HFFc6 (cell line): ENCODE data around the gene KDR. TPM values are rescaled to one million over a fixed set of nuclear protein-coding genes. Genes with fewer than 3 reads are reported as not detected.

Experiments
- DNase-seq: peaks from one replicate; pipeline ENCODE4 v3.0.0-alpha.2; 2018
- H3K27ac Mint-ChIP-seq: 2 replicates; pipeline ENCODE4 v1.8.0; 2020; ENCODE audit warnings: mild to moderate bottlenecking, mixed read lengths
- H3K27me3 Mint-ChIP-seq: 2 replicates; pipeline ENCODE4 v1.8.0; 2021; ENCODE audit warnings: mild to moderate bottlenecking, moderate library complexity, mixed read lengths; ENCODE audit not compliant: insufficient read depth
- H3K36me3 Mint-ChIP-seq: 2 replicates; pipeline ENCODE4 v1.8.0; 2021; ENCODE audit warnings: low read depth, mixed read lengths
- H3K4me1 Mint-ChIP-seq: 2 replicates; pipeline ENCODE4 v1.8.0; 2020; ENCODE audit warnings: low read depth, mixed read lengths
- H3K4me3 Mint-ChIP-seq: 2 replicates; pipeline ENCODE4 v1.8.0; 2020; ENCODE audit warnings: mild to moderate bottlenecking, moderate library complexity, mixed read lengths
- H3K9me3 Mint-ChIP-seq: 2 replicates; pipeline ENCODE4 v1.8.0; 2020; ENCODE audit warnings: mild to moderate bottlenecking, mixed read lengths
- CTCF ChIP-seq: fragments of 200-600 bp; sonication (generic); IDR thresholded peaks from 2 replicates; pipeline ENCODE4 v1.5.0; 2021; ENCODE audit warnings: antibody characterized with exemption, mild to moderate bottlenecking
- total RNA-seq, 6 experiments: library from RNA; stranded (reverse); fragmentation: NEBNext Ultra II Directional; extraction: Animal tissue kit (Norgen Biotek cat#: 25700); gene quantifications; 2 replicates in 1 of 6; 3 replicates in 5 of 6; pipeline ENCODE4 v1.2.3, GENCODE V29; 2021

Gene KDR
- total RNA-seq, 6 experiments from 2014 or later, result not detected

- no peaks in the 10 kb centered on the region for H3K9me3 Mint-ChIP-seq
- no peak for TF ChIP-seq CTCF
- no peak overlapping the region for H3K27ac Mint-ChIP-seq
- DNase-seq, result no peak
- H3K4me3 Mint-ChIP-seq, result no peak overlapping the region
- H3K27me3 Mint-ChIP-seq, result peaks cover 10% of the 10 kb centered on the region; the same call in 1 of the 2 replicates
- no peaks in the 10 kb centered on the region for H3K36me3 Mint-ChIP-seq
- H3K4me1 Mint-ChIP-seq, result no peaks in the 10 kb centered on the region
Measured at GRCh38 chr4:55154933-55155332, 29.5 kb upstream of the KDR start.

GRCh38 chr4:55154290-55154880 is 29.0 kb upstream of the KDR start:
- no peak for TF ChIP-seq CTCF
- H3K9me3 Mint-ChIP-seq, result no peaks in the 10 kb centered on the region
- no peak overlapping the region for H3K4me3 Mint-ChIP-seq
- no peaks in the 10 kb centered on the region for H3K36me3 Mint-ChIP-seq
- no peak for DNase-seq
- no peak overlapping the region for H3K27ac Mint-ChIP-seq
- H3K27me3 Mint-ChIP-seq, result peaks cover 10% of the 10 kb centered on the region; the same call in 1 of the 2 replicates
- no peaks in the 10 kb centered on the region for H3K4me1 Mint-ChIP-seq

GRCh38 chr4:55143858-55144257 is 18.5 kb upstream of the KDR start:
- no peaks in the 10 kb centered on the region for H3K9me3 Mint-ChIP-seq
- DNase-seq, result no peak
- H3K36me3 Mint-ChIP-seq, result no peaks in the 10 kb centered on the region
- H3K4me3 Mint-ChIP-seq, result no peak overlapping the region
- TF ChIP-seq CTCF, result no peak
- no peaks in the 10 kb centered on the region for H3K4me1 Mint-ChIP-seq
- no peaks in the 10 kb centered on the region; the same call in 1 of the 2 replicates for H3K27me3 Mint-ChIP-seq
- H3K27ac Mint-ChIP-seq, result no peak overlapping the region

GRCh38 chr4:55138367-55138766 is 13.0 kb upstream of the KDR start:
- no peak for DNase-seq
- peaks cover 3% of the 10 kb centered on the region for H3K27me3 Mint-ChIP-seq
- no peaks in the 10 kb centered on the region for H3K4me1 Mint-ChIP-seq
- no peak overlapping the region for H3K4me3 Mint-ChIP-seq
- TF ChIP-seq CTCF, result no peak
- no peaks in the 10 kb centered on the region for H3K36me3 Mint-ChIP-seq
- no peak overlapping the region for H3K27ac Mint-ChIP-seq
- no peaks in the 10 kb centered on the region for H3K9me3 Mint-ChIP-seq

GRCh38 chr4:55136634-55137033 is 11.2 kb upstream of the KDR start:
- H3K4me1 Mint-ChIP-seq, result no peaks in the 10 kb centered on the region
- no peaks in the 10 kb centered on the region for H3K36me3 Mint-ChIP-seq
- H3K27ac Mint-ChIP-seq, result no peak overlapping the region
- DNase-seq, result no peak
- H3K27me3 Mint-ChIP-seq, result peaks cover 3% of the 10 kb centered on the region
- no peaks in the 10 kb centered on the region for H3K9me3 Mint-ChIP-seq
- no peak for TF ChIP-seq CTCF
- H3K4me3 Mint-ChIP-seq, result no peak overlapping the region
